GM12872 (cell line): Measurements from ENCODE around the gene NEUROD1.

ENCODE experiments used
- TF ChIP-seq, protein P1 (sequence below): IDR thresholded peaks from 3 replicates; pipeline ENCODE4 v1.5.1; 2011; ENCODE audit warnings: low read depth, mild to moderate bottlenecking, low read length, moderate library complexity; ENCODE audit not compliant: insufficient read depth

The NEUROD1 gene

DNA sequence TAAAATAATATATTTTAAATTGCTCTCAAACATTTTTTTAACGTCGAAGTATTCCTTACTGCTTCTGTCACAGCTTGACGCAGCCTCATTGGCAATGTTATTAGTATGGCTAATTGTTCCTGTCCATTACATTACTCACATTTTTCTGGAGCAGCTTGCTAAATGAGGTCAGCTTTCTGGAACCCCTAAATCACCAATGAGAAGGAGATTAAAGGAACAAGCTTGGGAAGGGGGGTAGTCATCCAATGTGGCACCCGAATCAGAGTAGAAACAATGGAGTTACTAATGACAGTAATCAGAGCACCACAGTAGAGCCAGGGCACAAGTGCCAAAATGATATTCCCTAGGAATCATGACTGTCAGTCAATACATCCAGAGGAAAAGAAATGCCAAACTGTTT, 5.1 kb downstream of the NEUROD1 start:
- TF ChIP-seq, protein P1, sequence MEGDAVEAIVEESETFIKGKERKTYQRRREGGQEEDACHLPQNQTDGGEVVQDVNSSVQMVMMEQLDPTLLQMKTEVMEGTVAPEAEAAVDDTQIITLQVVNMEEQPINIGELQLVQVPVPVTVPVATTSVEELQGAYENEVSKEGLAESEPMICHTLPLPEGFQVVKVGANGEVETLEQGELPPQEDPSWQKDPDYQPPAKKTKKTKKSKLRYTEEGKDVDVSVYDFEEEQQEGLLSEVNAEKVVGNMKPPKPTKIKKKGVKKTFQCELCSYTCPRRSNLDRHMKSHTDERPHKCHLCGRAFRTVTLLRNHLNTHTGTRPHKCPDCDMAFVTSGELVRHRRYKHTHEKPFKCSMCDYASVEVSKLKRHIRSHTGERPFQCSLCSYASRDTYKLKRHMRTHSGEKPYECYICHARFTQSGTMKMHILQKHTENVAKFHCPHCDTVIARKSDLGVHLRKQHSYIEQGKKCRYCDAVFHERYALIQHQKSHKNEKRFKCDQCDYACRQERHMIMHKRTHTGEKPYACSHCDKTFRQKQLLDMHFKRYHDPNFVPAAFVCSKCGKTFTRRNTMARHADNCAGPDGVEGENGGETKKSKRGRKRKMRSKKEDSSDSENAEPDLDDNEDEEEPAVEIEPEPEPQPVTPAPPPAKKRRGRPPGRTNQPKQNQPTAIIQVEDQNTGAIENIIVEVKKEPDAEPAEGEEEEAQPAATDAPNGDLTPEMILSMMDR = no peak

DNA sequence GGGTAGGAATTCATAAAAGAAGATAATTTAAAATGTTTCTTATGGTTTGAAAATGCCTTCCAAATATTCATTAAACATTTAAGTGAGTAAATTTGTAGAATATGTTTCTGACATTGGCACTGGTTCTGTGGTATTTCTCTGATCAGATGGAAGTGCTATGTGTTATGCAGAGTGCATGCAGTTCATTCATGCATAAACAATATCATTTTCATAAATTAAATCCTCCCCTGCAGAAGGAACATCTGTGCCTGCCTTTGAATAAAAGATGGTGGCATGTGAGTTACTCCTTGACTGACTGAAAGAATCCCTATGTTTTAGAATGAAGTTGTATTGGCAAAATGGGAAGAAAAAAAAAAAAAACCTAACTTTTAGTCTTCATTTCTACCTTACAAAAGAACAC, 5.9 kb downstream of the NEUROD1 start:
- TF ChIP-seq, protein P1 = no peak

DNA sequence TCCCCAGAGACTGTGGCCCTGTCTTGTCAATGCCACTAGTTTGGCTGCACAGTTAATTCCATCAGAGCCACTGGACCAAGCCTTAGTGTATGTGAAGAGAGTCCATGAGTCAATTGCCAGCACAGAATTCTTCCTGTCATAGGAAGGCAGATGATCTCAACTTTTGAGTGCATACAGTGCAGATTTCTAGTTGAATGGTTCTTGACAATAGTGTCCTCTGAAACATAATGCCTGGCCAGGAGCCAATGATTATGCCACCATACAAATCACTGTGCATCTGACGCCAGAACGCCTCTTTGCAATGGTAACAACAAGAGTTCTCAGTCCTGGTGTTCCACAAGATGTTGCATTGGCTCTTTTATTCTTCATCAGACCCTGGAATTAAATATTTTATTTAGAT, 7.1 kb downstream of the NEUROD1 start:
- TF ChIP-seq, protein P1 = no peak

DNA sequence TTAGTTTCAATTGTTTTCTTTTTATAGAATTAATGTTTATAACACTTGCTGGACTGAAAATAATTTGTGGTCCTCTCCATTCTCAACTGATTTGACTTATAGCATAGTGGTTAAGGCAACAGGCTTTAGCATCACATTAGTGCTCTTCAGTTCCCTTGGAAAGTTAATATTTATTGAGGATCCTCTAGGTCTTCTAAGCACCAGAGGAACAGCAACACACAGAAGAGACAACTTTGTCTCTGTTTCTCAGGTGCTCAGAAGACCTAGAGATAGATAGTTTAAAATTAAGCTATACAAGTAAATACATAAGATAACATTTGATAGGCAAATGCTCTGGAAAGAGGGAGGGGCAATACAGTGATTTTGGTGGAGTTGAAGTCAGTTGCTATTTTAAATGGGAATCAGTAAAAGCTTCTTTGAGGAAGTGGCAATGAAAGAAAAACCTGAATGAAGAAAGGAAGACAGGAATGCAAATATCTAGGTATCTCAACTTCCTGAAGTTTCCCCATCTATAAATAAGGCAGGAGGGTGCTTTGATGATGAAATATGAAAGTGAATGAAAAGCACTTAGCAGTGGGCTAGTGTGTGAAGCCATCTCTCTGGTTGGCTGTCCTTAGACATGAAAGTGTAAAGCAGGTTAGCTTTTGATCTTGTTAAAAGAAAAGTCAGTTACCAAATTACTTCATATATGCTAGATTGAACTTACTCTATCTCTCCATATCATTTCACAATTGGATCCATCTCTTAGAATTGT, 7.9 kb downstream of the NEUROD1 start:
- TF ChIP-seq, protein P1 = no peak

DNA sequence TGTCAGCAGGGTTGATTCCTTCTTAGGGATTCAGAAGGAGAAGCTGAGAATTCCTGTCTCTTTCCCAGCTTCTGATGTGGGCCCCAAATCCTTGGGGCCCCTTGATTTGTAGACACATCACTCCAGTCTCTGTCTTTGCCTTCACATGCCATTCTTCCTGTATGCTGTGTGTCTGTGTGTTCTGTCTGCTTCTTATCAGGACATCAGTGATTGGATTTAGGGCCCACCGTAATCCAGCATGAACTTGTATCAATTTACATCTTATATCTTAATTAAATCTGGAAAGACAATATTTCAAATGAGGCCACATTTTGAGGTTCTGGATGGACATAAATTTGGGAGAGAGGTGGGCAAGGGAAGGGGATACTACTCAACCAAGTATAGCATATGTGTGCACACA, 9.7 kb downstream of the NEUROD1 start:
- TF ChIP-seq, protein P1 = no peak

DNA sequence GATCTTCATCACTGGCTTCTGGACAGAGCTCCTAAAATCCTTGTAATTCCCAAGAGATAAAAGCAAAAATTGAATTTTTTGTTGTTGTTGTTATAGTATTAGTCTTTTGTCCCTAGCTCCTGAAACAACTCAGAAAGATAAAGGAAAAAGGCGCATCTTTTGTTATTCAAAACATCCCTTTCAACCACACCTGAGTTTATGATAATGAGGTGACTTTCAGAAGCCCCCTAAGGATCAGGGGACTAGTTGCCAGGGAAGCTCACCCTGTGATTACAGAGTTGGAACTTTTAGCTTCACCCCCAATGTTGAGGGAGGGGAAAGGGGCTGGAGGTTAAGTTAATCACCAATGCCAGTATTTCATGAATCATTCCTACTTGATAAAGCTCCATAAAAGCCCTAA, 13.1 kb downstream of the NEUROD1 start:
- TF ChIP-seq, protein P1 = no peak

DNA sequence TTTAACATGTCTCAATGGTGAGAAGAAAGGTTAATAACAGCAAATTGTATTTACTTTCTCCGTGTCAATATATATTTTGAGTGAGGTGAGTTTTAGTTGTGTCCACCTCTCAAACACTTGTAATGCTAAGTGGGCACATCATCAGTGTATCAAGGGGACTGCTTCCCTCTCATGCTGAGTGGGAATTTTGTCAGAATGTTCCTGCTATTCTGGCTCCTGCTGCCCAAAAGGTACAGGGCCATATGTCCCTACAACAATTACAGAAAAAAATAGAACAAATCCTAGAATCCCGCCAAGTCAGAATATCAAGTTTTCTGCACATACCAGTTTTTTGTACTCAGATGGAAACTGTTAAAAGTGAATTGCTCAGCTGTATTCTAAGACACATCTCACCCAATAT, 18.0 kb downstream of the NEUROD1 start:
- TF ChIP-seq, protein P1 = no peak
